ENCODE data around the gene CLCN4.

CLCN4 gene

GRCh38 chrX:10246297-10246696 lies 89.5 kb downstream of the CLCN4 start:
- DNase-seq, result no peak

GRCh38 chrX:10246846-10247245 lies 90.1 kb downstream of the CLCN4 start:
- no peak for DNase-seq

GRCh38 chrX:10254739-10255138 lies 98.0 kb downstream of the CLCN4 start:
- DNase-seq, result no peak

- no peak for DNase-seq
Observed at GRCh38 chrX:10259716-10260115, 102.9 kb downstream of the CLCN4 start.

- no peak for DNase-seq
Observed at GRCh38 chrX:10265775-10266174, 109.0 kb downstream of the CLCN4 start.

- DNase-seq, result peak; percentile 51
Observed at GRCh38 chrX:10278716-10279115, 121.9 kb downstream of the CLCN4 start.

GRCh38 chrX:10280071-10280470 lies 123.3 kb downstream of the CLCN4 start:
- peak; percentile 18 for DNase-seq

- DNase-seq, result no peak
Observed at GRCh38 chrX:10282490-10282889, 125.7 kb downstream of the CLCN4 start.

GRCh38 chrX:10286195-10286594 lies 129.4 kb downstream of the CLCN4 start:
- DNase-seq, result no peak

Data from NCI-H524 treated with DMSO at 0.1 percent for 48 hours (cell line).